HG02588 (cell line): ENCODE results near the gene CHN1.

Experiments
- ATAC-seq: cut with Tn5 transposase; IDR thresholded peaks from one replicate; pipeline ENCODE4 v1.9.1; 2021; ENCODE audit warnings: mild to moderate bottlenecking, moderate library complexity; ENCODE audit not compliant: unreplicated experiment

Gene CHN1

DNA sequence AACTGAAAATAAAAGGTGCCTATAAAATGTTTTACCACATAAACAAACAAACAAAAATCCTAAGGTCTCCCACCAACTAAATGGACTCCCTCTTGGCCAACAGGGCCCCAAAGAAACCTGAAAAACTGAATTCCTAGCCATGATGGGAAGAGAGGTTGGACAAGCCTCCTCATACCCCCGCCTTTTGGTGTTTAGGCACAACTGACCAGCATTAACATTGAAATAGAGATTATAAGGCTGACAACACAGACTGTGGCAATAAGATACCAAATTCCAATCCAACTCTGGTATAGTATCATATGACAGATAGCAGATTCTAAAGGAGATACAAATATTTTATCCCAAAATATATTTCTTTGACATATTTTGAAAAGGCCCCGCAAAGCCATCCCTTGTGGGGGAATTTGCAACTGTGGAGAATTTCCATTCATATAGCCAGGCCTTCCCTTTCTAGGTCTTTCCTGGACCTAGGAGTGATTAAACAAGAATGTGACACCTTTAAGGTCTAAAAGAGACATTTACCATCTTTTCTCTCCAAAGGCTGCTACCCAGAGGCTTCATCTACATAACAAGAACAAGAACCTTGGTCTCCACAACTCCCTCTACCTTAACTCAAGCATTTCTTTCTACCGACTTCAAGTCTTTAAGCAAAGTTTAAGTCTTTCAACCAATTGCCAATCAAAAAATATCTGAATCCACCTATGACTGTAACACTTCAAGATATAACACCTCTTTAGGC, 80.0 kb downstream of the CHN1 start:
- ATAC-seq: no peak

DNA sequence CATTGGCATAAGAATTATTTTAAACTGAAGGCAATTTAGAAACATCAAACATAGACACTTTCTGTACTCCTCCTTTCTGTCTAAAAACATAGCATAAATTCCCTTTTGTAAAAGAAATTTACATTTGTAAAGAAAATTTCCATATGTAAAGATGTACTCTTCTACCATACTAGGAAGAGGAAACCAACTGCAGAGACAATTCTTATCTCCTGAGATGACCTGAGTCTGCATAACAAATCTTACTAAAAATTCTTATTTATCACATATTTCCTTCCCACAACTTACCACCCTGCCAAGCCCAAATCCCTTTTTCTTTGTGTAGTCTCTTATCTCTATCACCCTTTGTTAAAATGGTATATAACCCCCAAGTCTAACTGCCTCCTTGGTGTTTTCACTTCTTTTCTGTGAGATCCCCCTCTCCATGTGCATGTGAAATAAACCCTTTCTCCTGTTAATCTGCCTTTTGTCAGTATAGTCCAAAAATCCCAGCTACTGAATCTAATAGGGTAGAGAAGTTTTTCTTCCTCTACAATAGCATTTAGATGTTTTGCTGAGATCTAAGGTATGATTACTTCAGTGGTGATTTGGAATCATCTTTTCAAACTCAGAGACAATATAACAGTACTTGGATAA, 81.0 kb downstream of the CHN1 start:
- no peak for ATAC-seq

DNA sequence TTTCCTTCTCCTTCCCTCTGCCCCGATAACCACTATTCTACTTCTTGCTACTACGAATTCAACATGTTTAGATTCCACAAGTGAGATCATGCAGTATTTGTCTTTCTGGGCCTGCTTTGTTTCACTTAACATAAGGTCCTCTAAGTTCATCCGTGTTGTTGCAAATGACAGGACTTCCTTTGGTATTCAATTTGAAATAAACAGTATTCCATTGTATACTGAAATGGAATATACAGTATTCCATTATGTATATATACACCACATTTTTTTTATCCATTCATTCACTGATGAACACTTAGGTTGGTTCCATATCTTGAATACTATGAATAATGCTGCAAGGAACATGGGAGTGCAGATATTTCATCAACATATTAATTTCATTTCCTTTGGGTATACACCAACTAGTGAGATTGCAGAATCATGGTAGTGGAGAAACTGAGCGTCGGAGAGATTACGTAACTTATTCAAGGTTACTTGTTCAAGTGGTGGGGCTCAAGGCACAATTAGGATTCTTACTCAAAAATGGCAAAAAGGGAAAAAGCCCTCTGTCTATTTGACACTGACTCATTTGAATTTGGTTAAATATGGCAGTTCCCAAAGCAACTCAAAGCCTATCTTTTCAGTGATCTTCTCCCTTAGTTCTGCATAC, 85.1 kb downstream of the CHN1 start:
- no peak for ATAC-seq

DNA sequence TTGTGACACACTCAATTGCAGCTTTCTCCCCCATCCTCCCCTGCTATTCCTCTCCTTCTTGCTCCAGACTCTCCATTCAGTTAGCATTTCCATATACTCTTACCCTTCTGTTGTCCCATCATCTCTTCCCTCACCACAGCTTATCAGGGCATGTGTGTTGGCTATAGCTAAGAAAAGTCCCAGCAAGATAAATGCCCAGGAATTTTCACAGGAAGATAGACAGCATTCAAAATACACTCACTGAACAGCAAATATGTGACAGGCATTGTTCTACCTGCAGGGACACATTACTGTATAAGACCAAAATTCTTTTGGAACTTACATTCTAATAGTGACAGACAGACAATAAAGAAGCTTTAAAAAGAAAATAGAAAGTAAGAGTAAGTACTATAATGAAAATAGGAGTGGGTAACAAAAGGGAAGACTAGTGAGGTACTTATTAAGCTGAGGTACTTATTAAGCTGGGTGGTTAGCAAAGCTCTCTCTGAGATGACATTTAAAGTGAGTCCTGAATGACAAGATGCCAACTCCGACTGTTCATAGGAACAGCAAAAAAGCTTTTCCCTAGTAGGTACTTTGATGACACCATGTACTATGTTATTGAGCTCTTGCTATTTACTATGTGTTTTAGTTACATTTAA, 86.2 kb downstream of the CHN1 start:
- ATAC-seq: no peak

DNA sequence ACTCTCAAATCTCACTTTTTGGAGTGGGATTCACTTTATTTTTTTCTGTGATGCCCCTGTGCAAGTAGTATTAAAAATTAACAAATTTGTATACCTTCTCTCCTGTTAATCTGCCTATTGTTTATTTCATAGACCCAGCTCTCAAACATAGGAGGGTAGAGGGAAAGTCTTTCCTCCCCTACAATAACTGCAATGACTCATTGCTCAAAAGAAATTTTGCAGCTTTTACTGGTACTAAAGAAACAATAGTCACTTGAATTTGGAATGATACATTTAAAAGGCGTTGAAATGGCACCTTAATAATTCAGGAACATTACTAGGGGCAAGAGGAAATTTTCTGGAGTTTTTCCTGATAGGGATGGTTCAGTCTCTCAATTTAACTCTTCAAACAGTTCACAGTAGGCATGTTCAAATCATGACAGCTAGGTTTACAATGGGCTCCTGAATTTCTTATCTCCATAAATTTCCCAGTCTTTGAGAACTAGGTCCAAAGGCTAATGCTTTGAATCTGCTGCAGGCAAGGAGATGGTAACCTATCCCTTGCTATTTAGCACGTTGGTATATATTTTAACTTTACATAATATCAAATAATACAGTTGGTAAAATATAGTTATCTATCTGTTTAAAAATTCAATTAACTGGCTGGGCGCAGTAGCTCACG, 88.8 kb downstream of the CHN1 start:
- ATAC-seq: no peak

DNA sequence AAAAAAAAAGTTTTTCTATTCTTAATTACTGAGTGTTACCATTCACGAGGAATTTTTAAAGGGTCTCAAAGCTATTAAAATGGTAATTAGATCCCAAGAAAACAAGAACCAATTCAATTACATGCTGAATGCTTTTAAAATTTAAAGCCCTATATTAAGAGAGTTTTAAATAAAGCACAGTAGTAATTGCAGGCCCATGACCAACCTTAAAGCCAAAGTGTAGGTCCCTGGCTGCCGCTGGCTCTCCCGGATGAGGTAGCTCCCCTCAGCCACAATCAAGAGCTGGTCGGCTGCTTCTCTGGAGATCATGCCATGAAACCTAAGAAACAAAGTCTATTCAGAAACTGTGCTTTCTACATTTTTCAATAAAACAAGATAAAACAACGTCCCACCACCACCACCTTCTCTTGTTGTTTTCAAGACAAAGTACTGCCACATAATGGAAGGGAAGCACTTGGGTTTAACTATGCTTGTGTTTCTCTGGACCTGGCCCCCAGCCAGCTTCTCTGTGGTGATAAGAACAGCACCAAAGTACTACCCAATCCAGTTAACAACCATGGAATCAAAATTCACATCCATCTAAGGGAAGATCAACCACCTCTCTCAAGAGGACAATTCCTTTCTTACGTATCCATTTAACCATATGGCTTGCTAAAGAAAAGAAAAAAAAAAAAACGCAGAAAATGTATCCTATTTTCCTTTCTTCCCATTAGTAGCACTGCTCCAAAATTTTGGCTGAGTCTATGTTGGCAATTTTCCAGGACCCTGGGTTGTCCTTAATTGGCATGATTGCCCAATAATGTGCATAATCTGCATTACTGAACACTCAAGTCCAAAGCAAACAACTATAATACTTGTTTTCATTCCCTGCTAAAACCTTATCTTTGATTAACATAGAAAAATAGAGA, 90.1 kb downstream of the CHN1 start:
- ATAC-seq: no peak

DNA sequence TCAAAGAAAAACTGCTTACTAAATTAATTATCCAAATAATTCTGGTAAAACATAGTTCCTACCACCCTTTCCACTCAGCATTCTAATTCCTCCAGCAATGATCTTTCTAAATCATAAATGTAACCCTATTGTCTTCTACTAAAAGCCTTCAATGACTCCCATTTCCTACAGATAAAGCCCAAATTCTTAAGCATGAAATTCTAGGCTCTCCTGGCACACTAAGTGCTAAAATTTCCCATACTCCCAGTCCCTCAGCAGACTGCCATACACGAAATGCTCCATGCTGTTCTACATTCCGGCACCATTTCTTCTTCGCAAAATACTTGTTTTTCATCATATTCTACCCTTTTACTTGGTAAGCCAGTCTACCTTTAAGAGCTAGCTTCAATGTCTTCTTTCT, 96.9 kb downstream of the CHN1 start:
- no peak for ATAC-seq

DNA sequence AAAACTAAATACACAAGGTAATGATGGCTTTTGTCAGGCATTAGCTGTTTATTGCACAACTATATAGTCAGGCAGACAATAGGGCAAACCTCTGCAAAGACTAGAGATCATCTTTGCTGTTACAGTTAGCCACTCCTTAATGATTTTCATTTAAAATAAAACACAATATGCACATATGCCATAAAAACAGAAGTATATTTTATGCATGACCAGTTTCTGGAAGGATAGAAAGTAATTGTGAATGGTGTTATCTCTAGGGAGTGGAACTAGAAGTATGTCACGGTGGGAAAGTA, 102.0 kb downstream of the CHN1 start:
- ATAC-seq: no peak

DNA sequence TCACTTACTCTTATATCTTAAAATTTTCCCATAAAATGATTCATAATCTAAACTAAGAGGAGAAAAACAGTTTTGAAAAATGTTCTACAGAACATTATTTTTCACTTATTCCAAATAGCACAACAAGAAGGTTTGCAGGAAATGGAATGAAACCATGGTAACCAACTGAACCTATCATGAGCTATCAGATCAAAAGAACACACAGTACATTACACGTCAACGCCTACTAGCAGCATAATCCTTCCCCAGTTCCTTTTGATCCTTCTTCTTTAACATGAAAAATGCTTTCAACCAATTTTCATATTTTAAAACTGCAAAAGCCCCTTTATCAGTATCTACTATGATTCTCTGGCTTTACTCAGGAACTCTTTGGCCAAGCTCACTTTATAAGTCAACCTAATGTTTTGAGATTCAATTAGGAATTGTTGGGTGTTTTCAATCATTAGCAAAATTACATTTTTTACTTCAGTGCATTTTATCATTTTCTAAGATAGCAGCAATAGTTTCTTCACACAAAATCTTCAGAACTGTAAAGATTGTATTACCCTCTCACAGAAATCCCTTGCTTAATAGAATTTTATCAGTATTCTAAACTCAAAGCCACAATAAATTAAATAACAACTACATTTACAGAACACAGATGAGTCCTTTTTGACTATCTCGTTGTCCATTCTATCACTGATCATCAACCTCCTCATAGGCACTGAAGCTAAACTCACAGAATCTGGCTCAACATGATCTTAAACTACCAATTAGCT, 102.5 kb downstream of the CHN1 start:
- no peak for ATAC-seq

DNA sequence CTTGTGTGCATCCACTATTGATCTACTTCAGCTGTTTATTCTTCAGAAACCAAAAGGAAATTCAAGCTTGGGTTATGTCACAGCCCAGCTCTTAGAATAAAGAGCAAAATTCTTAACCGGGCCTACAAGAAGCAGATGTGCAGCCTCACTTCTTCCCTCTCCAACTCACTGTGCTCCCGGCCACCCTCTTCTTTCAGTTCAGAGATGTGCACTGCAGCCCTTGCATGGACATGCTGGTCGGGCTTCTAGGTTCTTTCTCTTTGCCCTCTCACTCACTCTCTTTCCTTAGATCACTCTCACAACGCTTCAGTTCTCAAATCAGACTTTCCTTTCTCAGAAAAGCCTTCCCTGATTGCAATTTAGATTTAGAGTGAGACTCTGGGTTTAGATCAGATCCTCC, 104.1 kb downstream of the CHN1 start:
- no peak for ATAC-seq

DNA sequence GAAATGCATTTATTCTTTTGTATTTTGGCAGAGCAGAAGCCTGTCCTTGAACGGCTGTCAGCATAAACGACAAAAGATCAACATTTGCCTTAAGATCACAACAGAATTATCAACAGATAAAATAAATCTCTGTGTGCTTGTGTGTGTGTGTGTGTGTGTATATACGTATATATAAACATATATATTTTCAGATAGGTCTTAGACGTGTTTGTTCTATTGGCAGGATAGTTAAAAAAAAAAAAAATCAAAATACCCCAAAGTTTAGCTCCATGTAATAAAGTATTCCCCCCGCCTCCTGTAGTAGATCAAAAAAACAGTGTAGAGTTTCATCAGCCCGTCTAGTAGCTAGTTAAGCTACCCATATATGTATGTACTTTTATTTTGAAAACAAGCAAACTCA, 107.9 kb downstream of the CHN1 start:
- ATAC-seq: no peak

DNA sequence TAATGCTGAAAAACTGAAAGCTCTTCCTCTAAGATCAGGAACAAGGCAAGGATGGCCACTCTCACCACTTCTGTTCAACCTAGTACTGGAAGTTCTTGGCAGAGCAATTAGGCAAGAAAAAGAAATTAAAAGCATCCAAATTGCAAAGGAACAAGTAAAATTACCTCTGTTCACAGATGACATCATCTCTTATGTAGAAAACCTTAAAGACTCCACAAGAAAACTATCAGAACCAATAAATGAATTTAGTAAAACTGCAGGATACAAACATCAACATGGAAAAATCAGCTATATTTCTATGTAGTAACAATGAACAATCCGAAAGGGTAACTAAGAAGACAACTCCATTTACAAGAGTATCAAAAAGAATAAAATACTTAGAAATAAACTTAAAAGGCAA, 112.2 kb downstream of the CHN1 start:
- no peak for ATAC-seq

DNA sequence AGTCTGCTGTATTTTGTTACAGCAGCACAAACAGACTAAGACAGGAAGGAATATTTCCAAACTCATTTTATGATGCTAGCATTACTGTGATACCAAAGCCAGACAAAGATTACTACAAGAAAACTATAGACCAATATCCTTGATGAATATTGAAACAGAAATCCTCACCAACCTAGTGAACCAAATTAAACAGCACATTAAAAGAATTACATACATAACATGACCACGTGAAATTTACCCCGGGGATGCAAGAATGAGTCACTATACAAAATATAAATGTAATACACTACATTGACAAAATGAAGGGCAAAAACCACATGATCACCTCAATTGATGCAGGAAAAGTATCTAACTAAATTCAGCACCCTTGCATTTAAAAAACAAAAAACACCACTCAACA, 112.6 kb downstream of the CHN1 start:
- no peak for ATAC-seq

DNA sequence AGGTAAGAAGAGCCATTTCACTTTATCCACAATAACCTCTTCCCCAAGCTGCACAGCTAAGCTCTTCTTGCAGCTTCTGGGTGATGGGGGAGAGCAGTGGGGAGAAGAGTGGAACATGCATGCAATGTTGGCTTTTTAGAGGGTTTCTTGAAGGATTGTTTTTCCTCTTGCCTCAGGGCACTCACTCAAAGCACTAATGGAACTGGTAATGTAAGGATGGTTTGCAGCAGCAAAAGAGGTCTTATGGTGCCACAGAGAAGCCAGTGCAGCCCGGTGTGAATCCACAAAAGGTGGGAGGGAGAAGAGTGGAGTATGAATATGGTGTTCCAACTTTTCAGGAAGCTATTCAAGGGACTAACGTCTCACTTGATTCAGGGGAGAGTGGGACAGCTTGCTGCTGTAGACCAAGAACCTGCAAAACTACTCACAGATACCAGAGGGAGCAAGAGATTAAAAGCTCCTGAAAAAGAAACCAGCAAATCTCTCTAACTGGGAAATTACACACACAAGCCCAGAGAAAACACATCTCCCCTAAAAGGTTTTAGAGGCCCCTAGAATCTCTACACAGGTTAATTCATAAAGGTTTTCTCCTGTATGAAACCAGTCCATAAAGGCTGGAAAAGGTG, 116.4 kb downstream of the CHN1 start:
- ATAC-seq: no peak

DNA sequence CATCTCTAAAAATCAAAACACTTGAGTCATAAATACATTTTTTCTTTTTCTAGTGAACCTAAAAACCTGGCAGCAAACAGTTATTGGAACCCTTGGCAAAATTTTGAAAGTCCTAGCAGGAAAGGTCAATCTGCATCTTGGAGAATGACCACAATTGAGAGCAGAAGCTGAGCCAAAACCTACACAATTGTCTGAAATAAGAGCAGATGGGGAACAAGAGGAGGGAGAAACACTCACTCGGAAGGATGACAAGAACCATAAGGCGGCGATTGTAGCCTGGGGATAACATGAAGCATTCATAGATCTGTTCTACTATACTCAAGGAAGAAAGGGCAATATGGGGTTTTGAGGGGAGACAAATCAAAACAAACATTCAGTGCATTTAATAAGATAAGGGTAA, 117.0 kb downstream of the CHN1 start:
- no peak for ATAC-seq

DNA sequence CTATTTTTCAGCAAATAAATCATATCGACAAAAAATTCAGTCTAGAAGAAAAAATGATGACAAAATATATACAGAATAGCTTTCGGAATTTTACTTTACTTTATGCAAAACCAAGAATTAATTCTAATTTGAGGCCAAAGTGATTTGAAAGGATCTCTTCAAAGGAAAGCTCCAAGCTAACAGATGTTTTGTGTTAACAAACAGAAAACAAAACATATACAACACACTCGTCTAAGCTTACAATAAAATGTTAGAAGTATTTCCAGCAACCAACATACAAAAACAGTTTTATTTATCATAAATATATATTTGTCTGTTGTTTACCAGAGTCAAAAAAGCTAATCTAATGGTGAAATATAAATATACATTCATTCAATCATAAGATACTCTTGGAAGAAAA, 122.8 kb downstream of the CHN1 start:
- no peak for ATAC-seq

DNA sequence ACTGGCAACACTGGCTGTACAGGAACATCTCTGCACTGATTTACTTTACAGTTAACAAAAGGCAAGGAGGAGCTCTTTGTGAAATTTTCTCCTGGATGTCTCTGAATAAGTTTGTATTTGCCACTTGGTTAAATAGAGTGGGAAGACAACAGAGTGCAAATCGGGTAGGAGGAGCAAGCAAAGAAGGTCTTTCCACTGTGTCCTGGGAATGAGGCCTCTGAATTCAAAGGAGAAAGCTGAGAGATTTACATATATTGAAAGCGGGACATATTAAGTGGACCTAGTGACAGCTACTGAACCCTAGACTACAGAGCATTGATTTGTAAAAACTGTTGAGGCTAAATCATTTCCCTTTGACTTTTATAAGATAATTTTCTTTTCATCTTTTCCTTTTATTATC, 123.5 kb downstream of the CHN1 start:
- ATAC-seq: no peak

DNA sequence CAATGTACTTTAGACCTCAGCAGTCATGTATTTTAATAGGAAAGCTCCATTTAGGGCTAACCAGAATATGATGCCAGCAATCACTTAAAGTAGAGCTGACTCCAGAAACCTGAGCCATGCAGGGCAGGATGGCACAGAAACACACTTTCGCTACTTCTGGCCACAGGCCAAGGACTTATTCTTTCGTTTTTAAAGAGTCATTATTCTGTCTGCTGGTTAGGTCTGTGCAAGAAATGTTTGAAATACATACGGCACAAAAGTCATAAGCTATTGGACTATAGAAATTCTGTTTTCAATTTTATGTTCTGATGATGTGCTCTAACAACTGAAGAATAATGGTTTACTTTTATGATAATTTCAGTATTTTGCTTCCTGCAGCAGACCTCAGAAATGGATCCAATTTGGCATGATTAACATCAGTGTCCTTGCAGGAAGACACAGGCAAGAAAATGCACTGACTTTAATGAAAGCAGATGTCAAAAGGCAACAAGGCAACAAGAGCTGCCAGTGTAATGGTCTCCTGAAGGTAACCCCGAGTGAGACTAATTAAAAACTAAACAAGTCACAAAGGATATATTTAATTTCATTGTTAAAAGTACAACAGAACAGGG, 126.5 kb downstream of the CHN1 start:
- ATAC-seq: no peak

DNA sequence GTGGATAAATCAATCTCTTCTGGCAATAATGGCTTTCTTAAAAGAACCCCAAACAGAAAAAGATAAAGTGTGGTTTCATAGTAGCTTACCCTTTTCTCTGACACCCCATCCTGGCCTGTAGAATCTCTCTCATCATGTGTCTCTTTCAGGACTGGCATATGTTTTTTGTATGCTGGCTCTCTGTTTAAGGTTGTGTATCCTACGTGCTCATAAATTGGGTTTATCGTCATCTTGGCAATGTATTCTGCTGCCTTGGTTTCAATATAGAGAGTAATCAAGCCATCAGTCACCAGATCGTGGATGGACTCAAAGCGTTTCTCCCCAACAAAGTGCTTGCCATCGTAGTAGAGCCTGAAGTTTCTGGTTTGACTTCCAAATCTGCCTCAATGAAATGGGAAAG, 127.4 kb downstream of the CHN1 start:
- ATAC-seq: no peak
